AG10803 (cell line): Measurements from ENCODE around the gene TCOF1.

ENCODE experiments used
- DNase-seq: peaks from one replicate; pipeline ENCODE4 v3.0.0; 2010; ENCODE audit warnings: low read depth
- H3K4me3 ChIP-seq: 2 replicates; pipeline ENCODE4 v1.5.1; 2011; ENCODE audit warnings: mild to moderate bottlenecking, low read length, control low read depth
- CTCF ChIP-seq: conservative IDR thresholded peaks from 2 replicates; pipeline ENCODE4 v1.5.1; 2011; ENCODE audit warnings: mild to moderate bottlenecking, low read length, control low read depth, inconsistent platforms

Gene TCOF1

GRCh38 chr5:150406103-150406722 lies 48.7 kb downstream of the TCOF1 start:
- DNase-seq, result no peak
- no peak for TF ChIP-seq CTCF
- no peak overlapping the region for H3K4me3 ChIP-seq

- no peak for TF ChIP-seq CTCF
- no peak overlapping the region for H3K4me3 ChIP-seq
- no peak for DNase-seq
Measured at GRCh38 chr5:150406723-150407095, 49.2 kb downstream of the TCOF1 start.

- no peak for DNase-seq
- H3K4me3 ChIP-seq, result no peak overlapping the region
- no peak for TF ChIP-seq CTCF
Measured at GRCh38 chr5:150407096-150407720, 49.7 kb downstream of the TCOF1 start.

GRCh38 chr5:150408231-150408943 lies 50.9 kb downstream of the TCOF1 start:
- H3K4me3 ChIP-seq, result no peak overlapping the region
- DNase-seq, result no peak
- no peak for TF ChIP-seq CTCF

GRCh38 chr5:150409638-150410523 lies 52.4 kb downstream of the TCOF1 start:
- DNase-seq, result peak; percentile 85
- no peak for TF ChIP-seq CTCF
- H3K4me3 ChIP-seq, result no peak overlapping the region

GRCh38 chr5:150410524-150411244 lies 53.2 kb downstream of the TCOF1 start:
- TF ChIP-seq CTCF, result no peak
- H3K4me3 ChIP-seq, result no peak overlapping the region
- peak; percentile 76 for DNase-seq
